Measurements from ENCODE around the gene PLA2G2A.

- TF ChIP-seq CTCF (IDR thresholded peaks at IDR 0.05): no peak
- no peak for TF ChIP-seq ERG (CRISPR knock-in tag; IDR thresholded peaks at IDR 0.05)
- no peak for TF ChIP-seq ZNF416 (CRISPR knock-in tag; IDR thresholded peaks at IDR 0.05)
- TF ChIP-seq ATF2 (CRISPR knock-in tag; IDR thresholded peaks at IDR 0.05; ENCODE audit: borderline replicate concordance, low read depth): no peak
- TF ChIP-seq ATF3 (CRISPR knock-in tag; conservative IDR thresholded peaks at IDR 0.05): no peak
- no peak for TF ChIP-seq TEAD4 (CRISPR knock-in tag; IDR thresholded peaks at IDR 0.05)
- no peak for TF ChIP-seq FOXK1 (CRISPR knock-in tag; IDR thresholded peaks at IDR 0.05)
Observed at GRCh38 chr1:19988267-19989006, 9.0 kb upstream of the PLA2G2A start.

Measured in WTC11 (cell line).